ENCODE data around the gene PPP1R1A.

- TF ChIP-seq EGR1 (IDR thresholded peaks at IDR 0.05): no peak
- TF ChIP-seq MAX (IDR thresholded peaks at IDR 0.05): no peak
- TF ChIP-seq, protein P1, sequence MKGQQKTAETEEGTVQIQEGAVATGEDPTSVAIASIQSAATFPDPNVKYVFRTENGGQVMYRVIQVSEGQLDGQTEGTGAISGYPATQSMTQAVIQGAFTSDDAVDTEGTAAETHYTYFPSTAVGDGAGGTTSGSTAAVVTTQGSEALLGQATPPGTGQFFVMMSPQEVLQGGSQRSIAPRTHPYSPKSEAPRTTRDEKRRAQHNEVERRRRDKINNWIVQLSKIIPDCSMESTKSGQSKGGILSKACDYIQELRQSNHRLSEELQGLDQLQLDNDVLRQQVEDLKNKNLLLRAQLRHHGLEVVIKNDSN (IDR thresholded peaks at IDR 0.05): no peak
- TF ChIP-seq ZBTB7A (IDR thresholded peaks at IDR 0.05; ENCODE audit: low read depth): no peak
- TF ChIP-seq EP300 (IDR thresholded peaks at IDR 0.05; ENCODE audit: borderline replicate concordance): no peak
- TF ChIP-seq RAD21 (IDR thresholded peaks at IDR 0.05; ENCODE audit: low read depth): no peak
- TF ChIP-seq NFIC (IDR thresholded peaks at IDR 0.05): no peak
- TF ChIP-seq CEBPB (IDR thresholded peaks at IDR 0.05): no peak
Measured at GRCh38 chr12:54603872-54604271, 15.4 kb upstream of the PPP1R1A start.
